ENCODE data around the gene RSRC2. TPM values are rescaled to one million over a fixed set of nuclear protein-coding genes. Genes with fewer than 3 reads are reported as not detected.

RSRC2 gene
- total and polyA plus RNA-seq, 9 of the 15 experiments (the other 6 are each of a cell fraction or from before 2014, with no cell fraction given) = 52.6 to 123 (median 80.3) TPM

GRCh38 chr12:122500685-122501488, 25.8 kb downstream of the RSRC2 start, which contains the start of gene ZCCHC8 (continued):
- no peak for TF ChIP-seq ZNF398 (CRISPR knock-in tag; IDR thresholded peaks at IDR 0.05)
- no peak for TF ChIP-seq ERF (CRISPR knock-in tag; IDR thresholded peaks at IDR 0.05)
- no peak; the same call in 1 of the 2 replicates for TF ChIP-seq ZSCAN29 (IDR thresholded peaks at IDR 0.05)
- no peak for TF ChIP-seq CAMTA2 (CRISPR knock-in tag; conservative IDR thresholded peaks at IDR 0.05)
- TF ChIP-seq MTA3 (IDR thresholded peaks at IDR 0.05; ENCODE audit: borderline replicate concordance) = peak; percentile 75; the same call in 1 of the 2 replicates
- TF ChIP-seq E2F8 (IDR thresholded peaks at IDR 0.05; ENCODE audit: low read depth, partially characterized antibody) = no peak
- TF ChIP-seq MYNN (IDR thresholded peaks at IDR 0.05) = no peak
- no peak for TF ChIP-seq MYNN (CRISPR knock-in tag; IDR thresholded peaks at IDR 0.05)
- no peak for TF ChIP-seq IFI16 (CRISPR knock-in tag; IDR thresholded peaks at IDR 0.05)
- no peak for TF ChIP-seq ID3 (CRISPR knock-in tag; IDR thresholded peaks at IDR 0.05)
- peak; percentile 4; the same call in 1 of the 2 replicates for TF ChIP-seq ID3 (tag; IDR thresholded peaks at IDR 0.05)
- TF ChIP-seq ARID1B (IDR thresholded peaks at IDR 0.05) = no peak
- TF ChIP-seq ETV1 (tag; conservative IDR thresholded peaks at IDR 0.05; ENCODE audit: low read depth) = no peak
- TF ChIP-seq ZNF717 (CRISPR knock-in tag; IDR thresholded peaks at IDR 0.05) = no peak
- TF ChIP-seq SMAD1 (IDR thresholded peaks at IDR 0.05; ENCODE audit: low read depth, low read length, partially characterized antibody) = peak; percentile 60
- peak; percentile 37; the same call in 1 of the 2 replicates for TF ChIP-seq ZNF384 (IDR thresholded peaks at IDR 0.05; ENCODE audit: low read depth, low read length)
- TF ChIP-seq ZFPM2 (CRISPR knock-in tag; IDR thresholded peaks at IDR 0.05) = no peak
- TF ChIP-seq KLF10 (CRISPR knock-in tag; IDR thresholded peaks at IDR 0.05) = no peak
- TF ChIP-seq PTRF (tag; IDR thresholded peaks at IDR 0.05) = no peak
- no peak for TF ChIP-seq RNF219 (CRISPR knock-in tag; IDR thresholded peaks at IDR 0.05)
- no peak for TF ChIP-seq ZNF324 (CRISPR knock-in tag; IDR thresholded peaks at IDR 0.05)
- no peak for TF ChIP-seq ZBTB12 (CRISPR knock-in tag; IDR thresholded peaks at IDR 0.05)

All from K562 (cell line).